WI38 (cell line): Measurements from ENCODE around the gene PSORS1C1.
"Not testable (repeated sequence)": the region's sequence is repeated elsewhere in the genome, so short reads cannot be mapped to it uniquely, and the experiment has no call there.

Experiments used
- H3K4me3 ChIP-seq: 2 replicates; pipeline ENCODE4 v1.5.1; 2011; ENCODE audit warnings: low read depth, mild to moderate bottlenecking, control low read depth, low read length
- CTCF ChIP-seq: IDR thresholded peaks from 2 replicates; pipeline ENCODE4 v1.5.1; 2012; ENCODE audit warnings: low read depth, mild to moderate bottlenecking, control low read depth, low read length

PSORS1C1 gene

GRCh38 chr6:31174378-31174777, 59.8 kb downstream of the PSORS1C1 start:
- no peak overlapping the region for H3K4me3 ChIP-seq
- TF ChIP-seq CTCF, result no peak

GRCh38 chr6:31175971-31176370, 61.4 kb downstream of the PSORS1C1 start:
- no peak for TF ChIP-seq CTCF
- no peak overlapping the region for H3K4me3 ChIP-seq

- H3K4me3 ChIP-seq, result no peak overlapping the region
- TF ChIP-seq CTCF, result no peak
These were observed 63.8 kb downstream of the PSORS1C1 start for GRCh38 chr6:31178143-31179041.

GRCh38 chr6:31179042-31179386, 64.4 kb downstream of the PSORS1C1 start:
- TF ChIP-seq CTCF, result no peak
- no peak overlapping the region for H3K4me3 ChIP-seq

GRCh38 chr6:31179896-31180295, 65.3 kb downstream of the PSORS1C1 start:
- no peak for TF ChIP-seq CTCF
- H3K4me3 ChIP-seq, result no peak overlapping the region

GRCh38 chr6:31180500-31180899, 65.9 kb downstream of the PSORS1C1 start:
- TF ChIP-seq CTCF, result no peak
- no peak overlapping the region for H3K4me3 ChIP-seq

GRCh38 chr6:31183287-31183686, 68.7 kb downstream of the PSORS1C1 start:
- not testable (repeated sequence) for H3K4me3 ChIP-seq

GRCh38 chr6:31183859-31184258, 69.3 kb downstream of the PSORS1C1 start:
- H3K4me3 ChIP-seq, result not testable (repeated sequence)

- not testable (repeated sequence) for H3K4me3 ChIP-seq
These were observed 71.1 kb downstream of the PSORS1C1 start for GRCh38 chr6:31185695-31186051.
